Epithelial cell of proximal tubule (primary cell): ENCODE measurements around the gene SCNN1B. TPM values are rescaled to one million over a fixed set of nuclear protein-coding genes. Genes with fewer than 3 reads are reported as not detected.

Experiments
- DNase-seq: peaks from one replicate; pipeline ENCODE4 v3.0.0-alpha.2; 2011; ENCODE audit warnings: low read depth
- H3K4me3 ChIP-seq: 2 replicates; pipeline ENCODE4 v1.5.1; 2011; ENCODE audit warnings: low read depth, mild to moderate bottlenecking, low read length
- CTCF ChIP-seq: conservative IDR thresholded peaks from 2 replicates; pipeline ENCODE4 v1.5.1; 2012; ENCODE audit warnings: low read depth, mild to moderate bottlenecking, low read length
- total RNA-seq: library from RNA; depleted of rRNA; stranded (reverse); fragments of >200 nt; gene quantifications from 2 replicates; pipeline ENCODE4 v1.2.3, GENCODE V29; 2015

The SCNN1B gene
- total RNA-seq, 1 donor from 2014 or later, result 0.17 TPM

- DNase-seq, result no peak
- H3K4me3 ChIP-seq, result no peak overlapping the region
- no peak for TF ChIP-seq CTCF
These were observed 18.6 kb downstream of the SCNN1B start for GRCh38 chr16:23320693-23321092.

DNA sequence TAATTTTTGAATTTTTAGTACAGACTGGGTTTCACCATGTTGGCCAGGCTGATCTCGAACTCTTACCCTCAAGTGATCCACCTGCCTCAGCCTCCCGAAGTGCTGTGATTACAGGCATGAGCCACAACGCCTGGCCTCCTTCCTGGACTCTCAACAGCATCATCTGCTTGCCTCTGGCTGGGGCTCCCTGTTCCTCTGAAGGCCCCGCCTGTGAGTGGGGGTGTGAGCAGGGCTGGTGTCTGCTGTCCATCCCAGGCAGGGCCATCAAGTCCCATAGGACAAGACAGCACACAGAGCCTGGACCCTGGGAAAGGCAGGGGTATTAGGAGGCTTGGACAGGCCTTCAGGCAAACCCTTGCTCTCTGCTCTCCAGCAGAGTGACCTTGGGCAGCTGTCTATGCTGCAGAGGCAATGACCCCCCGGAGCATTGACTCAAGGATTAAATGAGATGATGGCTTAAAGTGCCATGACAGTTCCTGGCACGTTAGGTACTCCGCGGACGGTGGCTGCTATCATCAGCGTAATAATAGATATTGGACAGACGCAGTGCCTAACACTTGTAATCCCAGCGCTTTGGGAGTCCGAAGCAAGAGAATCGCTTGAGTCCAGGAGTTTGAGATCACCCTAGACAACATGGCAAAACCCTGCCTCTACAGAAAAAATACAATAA, 19.2 kb downstream of the SCNN1B start:
- no peak for TF ChIP-seq CTCF
- H3K4me3 ChIP-seq, result no peak overlapping the region
- no peak for DNase-seq

DNA sequence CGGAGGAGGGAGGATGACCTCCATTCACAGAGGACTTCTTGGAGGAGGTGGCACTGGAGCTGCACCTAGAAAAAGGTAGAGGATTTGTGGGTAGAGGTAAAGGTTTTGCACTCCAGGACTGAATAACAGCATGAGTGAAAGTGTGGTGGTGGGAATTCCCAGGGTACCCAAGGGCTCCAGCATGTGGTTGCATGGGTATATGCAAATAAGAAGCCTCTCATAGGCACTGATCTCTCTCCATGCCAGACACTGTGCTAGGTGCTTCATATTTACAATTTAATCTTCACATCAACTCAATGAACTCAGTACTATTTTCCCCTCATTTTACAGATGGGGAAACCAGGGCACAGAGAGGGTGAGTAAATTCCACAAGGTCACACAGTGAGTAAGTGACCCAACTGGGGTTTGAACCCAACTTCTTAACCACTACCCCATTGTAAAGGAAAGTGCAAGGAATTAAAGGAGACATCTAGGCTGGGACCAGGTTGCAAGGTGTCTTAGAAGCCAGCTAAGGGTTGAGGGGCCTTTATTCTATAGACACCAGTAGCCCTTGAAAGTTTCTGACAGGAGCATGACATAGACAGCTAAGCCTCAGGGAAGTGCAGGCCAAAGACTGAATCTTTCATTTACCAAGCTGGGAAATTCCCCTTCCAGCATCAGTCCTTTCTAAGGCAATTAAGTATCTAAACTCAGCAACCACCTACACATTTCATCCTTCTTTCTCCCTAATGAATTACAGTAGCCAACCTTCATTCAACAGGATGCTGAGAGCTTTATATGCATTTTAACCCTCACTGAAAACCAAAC, 21.3 kb downstream of the SCNN1B start:
- TF ChIP-seq CTCF, result no peak
- no peak for DNase-seq
- no peak overlapping the region for H3K4me3 ChIP-seq

- no peak for DNase-seq
- TF ChIP-seq CTCF, result no peak
- H3K4me3 ChIP-seq, result no peak overlapping the region
These were observed 22.6 kb downstream of the SCNN1B start for GRCh38 chr16:23324727-23325126.

DNA sequence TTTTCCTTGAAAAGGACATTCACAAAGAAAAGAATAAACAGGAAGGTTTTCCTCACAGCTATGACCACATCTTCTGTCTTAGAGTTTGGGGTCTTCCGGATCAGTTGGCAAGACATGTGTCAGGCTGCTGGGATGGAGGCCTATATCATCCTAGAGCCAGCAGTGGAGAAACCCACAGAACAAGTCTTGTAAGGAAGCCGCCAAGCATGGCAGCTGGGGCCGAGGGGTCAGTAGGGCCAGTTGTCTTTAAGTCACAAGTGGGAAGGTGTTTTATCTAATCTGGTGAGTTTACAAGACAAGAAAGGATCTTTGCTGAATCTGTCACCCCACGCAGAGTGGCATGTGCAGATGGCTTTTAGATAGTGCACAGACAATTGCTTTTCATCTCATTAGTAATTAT, 25.7 kb downstream of the SCNN1B start:
- no peak for DNase-seq
- no peak overlapping the region for H3K4me3 ChIP-seq
- TF ChIP-seq CTCF, result no peak

GRCh38 chr16:23330161-23330560, 28.1 kb downstream of the SCNN1B start:
- TF ChIP-seq CTCF, result no peak
- no peak overlapping the region for H3K4me3 ChIP-seq
- no peak for DNase-seq
